ENCODE data around the gene RSRC1. TPM values are rescaled to one million over a fixed set of nuclear protein-coding genes. Genes with fewer than 3 reads are reported as not detected.
A peak's percentile ranks its signal among the peaks of the same experiment; 100 is the strongest.
"Not testable (repeated sequence)": the region's sequence is repeated elsewhere in the genome, so short reads cannot be mapped to it uniquely, and the experiment has no call there.

Gene RSRC1, protein sequence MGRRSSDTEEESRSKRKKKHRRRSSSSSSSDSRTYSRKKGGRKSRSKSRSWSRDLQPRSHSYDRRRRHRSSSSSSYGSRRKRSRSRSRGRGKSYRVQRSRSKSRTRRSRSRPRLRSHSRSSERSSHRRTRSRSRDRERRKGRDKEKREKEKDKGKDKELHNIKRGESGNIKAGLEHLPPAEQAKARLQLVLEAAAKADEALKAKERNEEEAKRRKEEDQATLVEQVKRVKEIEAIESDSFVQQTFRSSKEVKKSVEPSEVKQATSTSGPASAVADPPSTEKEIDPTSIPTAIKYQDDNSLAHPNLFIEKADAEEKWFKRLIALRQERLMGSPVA
- 10 to 100 TPM; 37.4 to 38.8 TPM for total RNA-seq

DNA sequence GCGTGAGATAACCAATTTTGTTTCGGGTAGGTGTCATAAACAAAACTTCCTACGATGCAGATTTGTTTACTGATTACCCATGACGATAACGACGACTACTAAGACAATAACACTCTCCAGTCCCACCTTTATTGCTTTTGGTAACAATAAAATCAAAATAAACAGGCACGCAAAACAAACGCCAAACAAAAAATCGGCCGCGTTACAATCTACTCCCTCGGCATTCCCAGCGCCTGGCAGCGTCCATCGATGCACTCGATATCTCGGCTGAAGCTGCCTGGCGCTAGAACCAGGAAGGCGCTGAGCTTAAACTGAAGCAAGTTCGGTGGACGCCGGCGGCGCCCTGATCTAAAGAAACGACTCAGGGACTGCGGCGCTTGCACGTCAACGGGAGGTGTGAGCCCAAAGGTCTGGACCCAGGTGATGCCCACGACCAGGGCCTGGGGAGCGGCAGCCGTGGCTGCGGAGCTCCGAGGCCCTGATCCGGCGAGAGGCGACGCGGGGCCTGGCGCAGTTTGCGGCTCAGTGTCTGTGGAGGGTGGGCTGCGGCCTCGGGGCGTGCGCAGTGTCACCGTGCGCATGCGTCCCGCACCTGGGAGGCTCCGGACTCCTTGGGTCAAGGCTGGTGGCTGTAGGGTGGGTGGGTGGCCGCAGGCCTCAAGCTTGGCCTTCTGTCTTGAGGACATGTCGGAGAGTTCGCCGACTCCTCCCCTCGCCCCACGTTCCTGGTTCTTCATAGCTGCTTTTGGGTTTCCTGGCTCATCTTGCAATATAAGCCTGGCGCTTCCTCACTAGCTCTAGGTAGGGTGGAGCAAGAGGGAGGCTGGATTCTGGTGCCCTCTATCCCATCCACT is at the start of gene RSRC1:
Gene RSRC1 (plus strand): TSS at position 286 of the 854 bp plus-strand sequence. CDS start 12,016 bp downstream, outside the sequence.
- POLR2A ChIA-PET = interaction anchor here (0.6 to 3.3 kb wide), 17 partner anchors 9 to 685 kb away, joined by 3 to 27 read pairs (median 3); no protein-coding TSS in a partner anchor
- Mint-ChIP-seq H3K27ac (peak within 1 kb of the TSS; percentile 59), H3K9me3 (peaks cover 13% of the 10 kb centered on the region), H3K4me1 (peaks cover 59% of the 10 kb centered on the region), H3K36me3 (ENCODE audit: low read depth) (peaks cover 31% of the 10 kb centered on the region), H3K4me3 (peak within 1 kb of the TSS; percentile 85), H3K27me3 (peaks cover 35% of the 10 kb centered on the region)
- CTCF ChIA-PET = interaction anchor here (0.6 to 1.4 kb wide), 6 partner anchors 10 to 550 kb away, joined by 3 to 4 read pairs (median 3); partner anchors contain the start of gene GFM1
- peak; percentile 83 for DNase-seq

DNA sequence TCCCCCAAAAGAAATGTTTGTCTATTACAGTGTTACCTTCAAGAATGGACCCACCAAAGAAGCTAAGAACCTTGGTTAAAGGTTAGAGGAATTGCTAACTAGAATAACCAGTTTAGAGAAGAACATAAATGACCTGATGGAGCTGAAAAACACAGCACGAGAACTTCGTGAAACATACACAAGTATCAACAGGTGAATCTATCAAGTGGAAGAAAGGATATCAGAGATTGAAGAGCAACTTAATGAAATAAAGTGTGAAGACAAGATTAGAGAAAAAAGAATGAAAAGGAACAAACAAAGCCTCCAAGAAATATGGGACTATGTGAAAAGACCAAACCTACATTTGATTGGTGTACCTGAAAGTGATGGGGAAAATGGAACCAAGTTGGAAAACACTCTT is 44.3 kb upstream of the RSRC1 start:
- H3K4me1 Mint-ChIP-seq; H3K9me3 Mint-ChIP-seq; H3K36me3 Mint-ChIP-seq (ENCODE audit: low read depth); CTCF ChIA-PET; H3K4me3 Mint-ChIP-seq; H3K27me3 Mint-ChIP-seq; DNase-seq; POLR2A ChIA-PET; H3K27ac Mint-ChIP-seq: not testable (repeated sequence)

DNA sequence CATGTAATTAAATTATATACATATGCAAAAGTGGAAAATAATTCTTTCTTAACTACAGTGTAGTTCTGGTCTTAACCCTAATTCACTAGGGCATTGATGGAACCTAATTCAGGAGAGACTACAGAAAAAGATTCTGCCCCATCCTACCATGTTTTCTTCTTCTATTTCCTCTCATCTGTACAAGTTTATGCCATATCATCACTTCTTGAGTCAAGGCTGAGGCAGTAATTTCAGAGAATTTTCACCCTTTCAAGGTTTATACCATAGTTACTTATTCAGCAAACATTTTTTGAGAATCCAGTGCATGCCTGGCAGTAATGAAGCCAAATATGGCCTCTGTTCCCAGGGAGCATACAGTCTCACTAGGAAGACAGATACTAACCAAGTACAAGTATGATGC is 37.1 kb upstream of the RSRC1 start:
- no peaks in the 10 kb centered on the region for H3K9me3 Mint-ChIP-seq
- H3K4me1 Mint-ChIP-seq = no peaks in the 10 kb centered on the region
- H3K36me3 Mint-ChIP-seq (ENCODE audit: low read depth) = no peaks in the 10 kb centered on the region
- no peak for DNase-seq
- POLR2A ChIA-PET = no interaction called here
- H3K4me3 Mint-ChIP-seq = no peak overlapping the region
- H3K27me3 Mint-ChIP-seq = peaks cover 1% of the 10 kb centered on the region
- no peak overlapping the region for H3K27ac Mint-ChIP-seq
- CTCF ChIA-PET = no interaction called here

DNA sequence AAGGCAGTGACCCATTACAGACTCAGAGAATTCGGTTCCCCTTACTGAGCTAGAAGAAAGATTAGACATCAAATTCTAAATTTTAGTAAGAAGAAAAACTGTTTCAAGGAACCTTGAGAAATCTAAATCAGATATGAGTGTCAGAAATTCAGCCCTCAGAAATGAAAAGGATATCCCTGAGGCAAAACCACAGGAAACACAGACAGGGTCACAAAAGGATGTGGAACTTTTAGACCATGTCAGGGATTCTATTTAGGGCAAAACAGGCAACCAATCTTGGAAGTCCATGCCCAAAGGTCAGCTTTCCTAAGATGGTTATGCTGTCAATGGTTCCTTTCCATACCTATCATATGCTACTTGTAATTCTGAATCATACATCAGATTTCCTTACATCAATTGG is 35.3 kb upstream of the RSRC1 start:
- ChIA-PET POLR2A (no interaction called here), CTCF (interaction anchor here (0.7 kb wide), 1 partner anchor 457 kb away, joined by 3 read pairs; no protein-coding TSS in a partner anchor)
- Mint-ChIP-seq H3K27me3 (peaks cover 1% of the 10 kb centered on the region), H3K4me1 (no peaks in the 10 kb centered on the region), H3K36me3 (ENCODE audit: low read depth) (no peaks in the 10 kb centered on the region), H3K9me3 (no peaks in the 10 kb centered on the region), H3K27ac (no peak overlapping the region), H3K4me3 (no peak overlapping the region)
- no peak for DNase-seq

DNA sequence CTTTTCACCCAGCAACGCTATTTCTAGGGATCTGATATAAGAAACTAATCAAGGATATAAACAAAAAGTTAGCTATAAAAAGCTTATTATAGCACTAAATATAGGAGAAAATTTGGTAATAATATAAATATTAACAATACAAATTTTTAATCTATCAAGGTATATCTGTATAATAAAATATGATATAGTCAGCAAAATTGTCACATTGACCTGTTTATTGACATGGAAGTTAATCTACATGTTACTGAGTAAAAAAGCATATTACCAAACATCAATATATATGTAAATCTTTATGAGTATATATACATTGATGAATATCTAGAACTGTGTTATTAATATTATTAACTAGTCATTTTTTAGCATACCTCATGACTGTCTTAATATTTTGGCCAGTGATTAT is 30.3 kb upstream of the RSRC1 start:
- no peaks in the 10 kb centered on the region for H3K36me3 Mint-ChIP-seq (ENCODE audit: low read depth)
- no peak overlapping the region for H3K27ac Mint-ChIP-seq
- no peaks in the 10 kb centered on the region for H3K4me1 Mint-ChIP-seq
- ChIA-PET POLR2A (no interaction called here), CTCF (no interaction called here)
- no peaks in the 10 kb centered on the region for H3K9me3 Mint-ChIP-seq
- peaks cover 5% of the 10 kb centered on the region for H3K27me3 Mint-ChIP-seq
- no peak overlapping the region for H3K4me3 Mint-ChIP-seq
- DNase-seq = no peak

DNA sequence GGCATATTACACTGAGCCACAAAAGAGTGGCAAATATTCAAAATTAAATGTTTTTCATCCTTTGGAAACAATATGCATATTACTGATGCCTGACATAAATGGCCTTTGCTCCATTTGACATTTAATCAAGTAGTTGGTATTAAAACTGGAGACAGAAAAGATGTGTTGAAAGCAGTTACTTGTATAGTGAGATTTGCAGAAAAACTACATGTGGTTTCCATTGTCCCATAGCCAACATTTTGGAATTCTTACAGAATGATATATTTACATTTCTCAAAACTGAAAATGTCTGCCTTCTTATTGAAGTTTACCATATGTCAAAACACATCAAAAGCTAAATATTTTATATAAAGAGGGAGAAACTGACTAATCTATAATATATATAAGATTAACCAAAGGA is 25.2 kb upstream of the RSRC1 start:
- POLR2A ChIA-PET = no interaction called here
- Mint-ChIP-seq H3K36me3 (ENCODE audit: low read depth) (no peaks in the 10 kb centered on the region), H3K27me3 (peaks cover 29% of the 10 kb centered on the region), H3K9me3 (no peaks in the 10 kb centered on the region), H3K4me1 (no peaks in the 10 kb centered on the region), H3K4me3 (no peak overlapping the region), H3K27ac (no peak overlapping the region)
- DNase-seq = no peak
- CTCF ChIA-PET = no interaction called here

DNA sequence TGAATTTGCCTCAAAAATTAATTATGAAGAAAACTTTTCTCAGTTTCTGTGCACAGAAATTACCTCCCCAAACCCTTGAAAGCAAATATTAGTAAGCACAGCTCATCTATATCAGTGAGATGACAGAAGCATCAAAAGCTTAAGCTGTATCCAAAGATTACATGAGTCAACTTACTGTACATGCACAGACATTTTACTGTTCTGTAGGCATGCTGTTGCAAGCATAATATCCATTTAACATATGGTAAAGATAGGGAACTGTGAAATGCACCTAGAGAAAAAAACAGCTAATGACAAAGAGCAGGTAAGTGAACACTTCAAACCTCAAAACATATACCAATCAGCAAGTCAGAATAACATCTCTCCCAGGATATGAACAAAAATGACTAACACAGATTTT is 24.5 kb upstream of the RSRC1 start:
- ChIA-PET POLR2A (no interaction called here), CTCF (no interaction called here)
- H3K4me3 Mint-ChIP-seq = no peak overlapping the region
- H3K36me3 Mint-ChIP-seq (ENCODE audit: low read depth) = no peaks in the 10 kb centered on the region
- H3K4me1 Mint-ChIP-seq = no peaks in the 10 kb centered on the region
- H3K9me3 Mint-ChIP-seq = no peaks in the 10 kb centered on the region
- H3K27me3 Mint-ChIP-seq = peaks cover 35% of the 10 kb centered on the region
- DNase-seq = no peak
- no peak overlapping the region for H3K27ac Mint-ChIP-seq

DNA sequence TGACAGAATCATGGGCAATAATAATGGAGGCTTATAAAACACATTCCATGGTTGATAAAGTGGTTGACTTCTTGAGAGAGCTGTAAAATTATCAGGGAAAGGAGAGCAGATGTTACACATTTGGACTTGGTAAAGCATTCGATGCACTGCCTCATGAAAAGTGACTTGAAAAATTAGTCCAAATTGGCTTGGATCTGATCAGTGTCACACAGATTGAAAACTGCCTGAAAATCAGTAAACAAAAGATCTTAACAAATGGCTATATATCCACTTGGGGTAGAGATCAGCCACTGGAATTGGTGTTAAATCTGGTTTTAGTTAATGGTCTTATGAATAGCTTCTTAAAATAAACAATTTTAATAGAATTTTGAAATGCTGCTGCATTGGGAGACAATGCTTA is 24.0 kb upstream of the RSRC1 start:
- Mint-ChIP-seq H3K4me1 (no peaks in the 10 kb centered on the region), H3K27ac (no peak overlapping the region), H3K36me3 (ENCODE audit: low read depth) (no peaks in the 10 kb centered on the region), H3K27me3 (peaks cover 41% of the 10 kb centered on the region), H3K9me3 (no peaks in the 10 kb centered on the region), H3K4me3 (no peak overlapping the region)
- no peak for DNase-seq
- POLR2A ChIA-PET = no interaction called here
- CTCF ChIA-PET = no interaction called here

DNA sequence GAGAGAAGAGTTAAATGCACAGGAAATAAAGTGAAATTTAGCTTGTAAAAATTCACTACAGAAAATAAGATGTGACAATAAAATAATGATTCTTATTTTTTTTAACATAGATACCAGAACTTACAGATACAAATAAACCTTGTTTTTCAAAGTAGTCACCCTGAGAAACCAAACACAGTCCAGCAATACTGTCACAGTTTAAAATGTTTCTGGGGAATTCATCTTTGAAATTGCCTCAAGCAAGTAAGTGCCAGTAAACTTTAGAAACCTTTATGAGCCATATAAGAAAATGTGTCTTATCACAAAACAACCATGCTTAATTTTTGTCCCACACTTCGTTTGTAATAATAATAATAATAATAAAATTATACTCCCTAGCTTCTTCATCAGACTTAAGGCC is 23.5 kb upstream of the RSRC1 start:
- H3K4me1 Mint-ChIP-seq = no peaks in the 10 kb centered on the region
- no peak for DNase-seq
- no peak overlapping the region for H3K4me3 Mint-ChIP-seq
- POLR2A ChIA-PET = no interaction called here
- no peaks in the 10 kb centered on the region for H3K36me3 Mint-ChIP-seq (ENCODE audit: low read depth)
- CTCF ChIA-PET = no interaction called here
- peaks cover 42% of the 10 kb centered on the region for H3K27me3 Mint-ChIP-seq
- H3K27ac Mint-ChIP-seq = no peak overlapping the region
- no peaks in the 10 kb centered on the region for H3K9me3 Mint-ChIP-seq

DNA sequence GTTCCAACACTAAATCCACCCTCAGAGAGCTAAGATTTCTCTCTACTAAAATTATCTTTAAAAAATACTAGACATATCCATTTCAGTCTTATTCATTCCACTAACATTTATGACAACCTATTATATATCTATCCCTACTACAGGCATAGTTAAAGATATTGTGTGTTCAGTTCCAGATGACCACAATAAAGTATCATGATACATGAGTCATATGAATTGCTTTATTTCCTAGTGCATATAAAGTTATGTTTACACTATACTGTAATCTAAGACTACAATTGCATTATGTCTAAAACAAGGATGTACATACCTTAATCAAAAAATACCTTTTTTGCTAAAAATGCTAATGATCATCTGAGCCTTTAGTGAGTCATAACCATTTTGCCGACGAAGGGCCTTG is 23.1 kb upstream of the RSRC1 start:
- no peak overlapping the region for H3K4me3 Mint-ChIP-seq
- no peaks in the 10 kb centered on the region for H3K36me3 Mint-ChIP-seq (ENCODE audit: low read depth)
- no peak overlapping the region for H3K27ac Mint-ChIP-seq
- POLR2A ChIA-PET = no interaction called here
- no peaks in the 10 kb centered on the region for H3K4me1 Mint-ChIP-seq
- peaks cover 47% of the 10 kb centered on the region for H3K27me3 Mint-ChIP-seq
- CTCF ChIA-PET = no interaction called here
- no peak for DNase-seq
- no peaks in the 10 kb centered on the region for H3K9me3 Mint-ChIP-seq

DNA sequence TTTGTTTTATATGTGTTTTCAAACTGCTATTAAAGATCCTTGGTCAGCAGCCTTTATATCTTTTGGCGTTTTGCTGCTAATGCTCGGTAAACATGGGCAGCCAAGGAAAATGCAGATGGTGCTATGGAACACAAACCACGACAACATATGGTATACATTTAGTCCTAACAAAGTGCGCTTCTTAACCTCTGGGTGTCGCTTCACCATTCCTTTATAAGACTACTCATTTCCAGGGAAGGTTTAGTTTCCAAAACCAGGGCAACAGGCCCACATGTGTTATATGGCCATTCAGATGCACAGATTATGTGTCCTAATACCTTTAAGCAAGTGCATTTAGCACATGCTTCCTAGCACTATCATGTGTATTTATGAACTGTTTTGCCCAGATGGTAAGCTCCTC is 18.4 kb upstream of the RSRC1 start:
- Mint-ChIP-seq H3K27me3 (peaks cover 75% of the 10 kb centered on the region), H3K9me3 (no peaks in the 10 kb centered on the region), H3K36me3 (ENCODE audit: low read depth) (no peaks in the 10 kb centered on the region), H3K27ac (no peak overlapping the region), H3K4me1 (peaks cover 4% of the 10 kb centered on the region), H3K4me3 (no peak overlapping the region)
- DNase-seq = no peak
- CTCF ChIA-PET = no interaction called here
- POLR2A ChIA-PET = no interaction called here

DNA sequence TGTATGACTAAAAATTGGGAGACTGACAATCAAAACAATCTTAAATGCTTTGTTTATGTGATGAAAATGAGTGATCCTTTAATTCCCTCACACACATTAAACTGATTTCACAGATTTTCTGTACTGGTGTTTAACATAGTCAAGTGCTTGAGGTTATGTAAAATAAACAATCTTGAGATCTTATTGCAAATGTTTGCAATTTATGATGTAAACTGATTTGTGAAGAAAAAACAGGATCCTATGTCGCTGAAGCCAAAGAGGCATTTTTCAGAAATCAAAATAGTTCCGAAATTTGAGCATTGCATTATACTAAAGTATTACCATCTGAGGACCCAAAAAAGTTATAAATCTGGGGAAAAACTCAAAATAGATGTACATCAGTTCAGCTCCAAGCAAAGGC is 16.4 kb upstream of the RSRC1 start:
- Mint-ChIP-seq H3K9me3 (no peaks in the 10 kb centered on the region), H3K27ac (no peak overlapping the region), H3K4me3 (no peak overlapping the region), H3K4me1 (peaks cover 17% of the 10 kb centered on the region), H3K36me3 (ENCODE audit: low read depth) (peaks cover 8% of the 10 kb centered on the region), H3K27me3 (peaks cover 81% of the 10 kb centered on the region)
- DNase-seq = no peak
- ChIA-PET CTCF (no interaction called here), POLR2A (interaction anchor here (1.0 kb wide), 1 partner anchor 17 kb away, joined by 3 read pairs; the partner anchor contains the start of gene RSRC1)

DNA sequence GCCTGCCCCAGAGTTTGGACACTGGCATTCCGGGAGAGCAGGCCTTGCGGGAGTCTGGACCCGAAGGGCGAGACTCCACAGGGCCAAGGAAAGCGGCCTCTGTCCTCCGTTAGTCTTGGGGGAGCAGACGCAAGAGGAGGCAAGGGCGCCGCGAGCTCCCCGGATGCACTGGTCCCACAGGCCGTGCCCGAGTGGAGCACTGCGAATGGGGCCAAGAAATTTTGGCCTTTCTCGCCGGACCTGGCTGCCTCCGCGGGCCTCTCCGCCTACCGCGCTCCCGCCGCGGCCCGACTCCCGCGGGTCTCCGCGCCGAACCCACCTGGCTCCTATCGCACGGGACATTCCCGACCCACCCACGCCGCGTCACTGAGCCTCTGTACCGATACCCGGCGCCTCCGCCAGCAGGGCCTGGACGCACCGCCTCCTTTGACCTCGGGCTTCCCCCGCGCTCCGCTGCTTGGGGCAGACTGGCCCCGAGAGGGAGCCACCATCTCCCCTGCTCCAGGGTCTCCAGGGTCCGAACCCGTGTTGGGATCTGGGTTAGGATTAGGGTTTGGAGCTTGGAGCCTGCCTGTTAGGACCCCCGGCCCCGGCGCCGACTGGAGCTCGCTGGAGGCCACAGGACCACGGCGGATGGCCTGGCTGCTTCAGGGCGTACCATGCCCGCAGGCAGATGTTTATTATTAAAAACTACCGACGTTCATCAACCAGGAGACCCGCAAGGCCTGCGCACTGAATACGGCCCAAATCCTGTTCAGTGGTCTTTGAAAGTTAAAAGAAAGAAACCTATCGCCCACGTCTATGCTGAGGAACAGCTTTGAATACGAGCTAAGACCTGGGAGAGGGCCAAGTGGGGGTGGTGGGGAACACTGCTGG is 15.4 kb upstream of the RSRC1 start:
- ChIA-PET POLR2A (interaction anchor here (1.0 to 5.0 kb wide), 2 partner anchors 15 to 16 kb away, joined by 3 to 27 read pairs; partner anchors contain the start of gene RSRC1), CTCF (interaction anchor here (0.9 to 1.7 kb wide), 3 partner anchors 11 to 340 kb away, joined by 3 to 4 read pairs (median 3); no protein-coding TSS in a partner anchor)
- peaks cover 86% of the 10 kb centered on the region for H3K27me3 Mint-ChIP-seq
- H3K9me3 Mint-ChIP-seq = no peaks in the 10 kb centered on the region
- peaks cover 8% of the 10 kb centered on the region for H3K36me3 Mint-ChIP-seq (ENCODE audit: low read depth)
- H3K27ac Mint-ChIP-seq = no peak overlapping the region
- no peak for DNase-seq
- no peak overlapping the region for H3K4me3 Mint-ChIP-seq
- peaks cover 18% of the 10 kb centered on the region for H3K4me1 Mint-ChIP-seq

Data from activated CD4-positive, alpha-beta memory T cell treated with anti-CD3 and anti-CD28 coated beads, Interleukin-2, amount 10 ng/mL, durations not matched to agents 7 days and 5 days (primary cell).